Transverse colon (tissue), 4 donors: ENCODE measurements around the gene IER5. TPM values are rescaled to one million over a fixed set of nuclear protein-coding genes. Genes with fewer than 3 reads are reported as not detected.

Experiments used
- DNase-seq: peaks from one replicate; pipeline ENCODE4 v3.0.0-alpha.2; 2019
- H3K27ac ChIP-seq, 4 donors: fragments of 200-600 bp; sonication (generic); 2 replicates each; pipeline ENCODE4 v1.5.1; 2016 to 2018; ENCODE audit warnings: inconsistent platforms in 4 of 4
- H3K27me3 ChIP-seq: fragments of 200-600 bp; sonication (generic); 2 replicates; pipeline ENCODE4 v1.5.1; 2017; ENCODE audit warnings: inconsistent platforms
- H3K36me3 ChIP-seq, 4 donors: fragments of 200-600 bp; sonication (generic); 2 replicates each; pipeline ENCODE4 v1.5.1; 2017 to 2019; ENCODE audit warnings: inconsistent platforms in 4 of 4
- H3K4me1 ChIP-seq, 4 donors: fragments of 200-600 bp; sonication (generic); 2 replicates each; pipeline ENCODE4 v1.5.1; 2017 to 2020; ENCODE audit warnings: inconsistent platforms in 4 of 4
- H3K4me3 ChIP-seq, 4 donors: fragments of 200-600 bp; sonication (generic); 1 replicate in 1 of 4; 2 replicates in 3 of 4; pipeline versions ENCODE4 v1.5.1 to v1.6.1; 2017 to 2019; ENCODE audit warnings: inconsistent platforms in 4 of 4
- H3K9me3 ChIP-seq, 2 donors: fragments of 200-600 bp; sonication (generic); 2 replicates each; pipeline ENCODE4 v1.5.1; 2017 to 2019; ENCODE audit warnings: inconsistent platforms in 2 of 2
- CTCF ChIP-seq, 5 experiments: fragments of 200-600 bp in 3 of 5; fragments of 450-650 bp in 2 of 5; sonication (generic) in 3 of 5; IDR thresholded peaks; 1 replicate in 2 of 5; 2 replicates in 3 of 5; pipeline ENCODE4 v1.5.1; 2016 to 2017; ENCODE audit warnings: antibody characterized with exemption in 5 of 5, inconsistent platforms in 3 of 5, mild to moderate bottlenecking in 2 of 5, moderate library complexity in 1 of 5
- EP300 ChIP-seq: sonication (generic); formaldehyde crosslinking; IDR thresholded peaks from one replicate; pipeline ENCODE4 v1.6.1; 2017; ENCODE audit warnings: antibody characterized with exemption, low read depth
- POLR2A ChIP-seq: fragments of 450-650 bp; IDR thresholded peaks from one replicate; pipeline ENCODE4 v1.6.1; 2016; ENCODE audit warnings: antibody characterized with exemption, mild to moderate bottlenecking, moderate library complexity
- POLR2AphosphoS5 ChIP-seq, 3 donors: sonication (generic); formaldehyde crosslinking; IDR thresholded peaks; one replicate each; pipeline ENCODE4 v1.6.1; 2016; ENCODE audit warnings: antibody characterized with exemption in 3 of 3
- WGBS, 2 donors: methylation state at CpG; one replicate each; pipeline ENCODE4 v1.1.5; 2018; ENCODE audit warnings: low coverage in 1 of 2; 5-methylcytosine and 5-hydroxymethylcytosine counted together
- in situ Hi-C, 4 donors: fragments of 200-750 bp; cut with MboI; loops; one replicate each; pipeline versions ENCODE4 v1.15.0 to v1.15.1; 2017; ENCODE audit warnings: low sequenced_read_pairs in 3 of 4, low pct_ligation_motif_present in 1 of 4, low pct_unique_long_range_greater_than_20kb in 1 of 4
- intact Hi-C: fragments of 100-400 bp; cut with DNase I; formaldehyde crosslinking; loops from one replicate; pipeline ENCODE4 v1.15.1; 2023; ENCODE audit warnings: low total_unique reads
- total RNA-seq, 4 donors: library from RNA; depleted of rRNA; stranded (reverse); fragments of >200 nt; gene quantifications; one replicate each; pipeline ENCODE4 v1.1.0, GENCODE V29; 2016

IER5 gene
- total RNA-seq, 4 donors from 2014 or later = 12.1 to 40.3 (median 16.5) TPM

GRCh38 chr1:181073638-181074037, 14.9 kb upstream of the IER5 start:
- WGBS, 2 donors = 70 to 81% methylated on average over 5 to 10 of the region's 10 CpGs
- Histone ChIP-seq H3K27me3 (peaks cover 7% of the 10 kb centered on the region), H3K27ac (no peak overlapping the region), H3K4me1 (no peaks in the 10 kb centered on the region), H3K4me3 (no peak overlapping the region), H3K36me3 (no peaks in the 10 kb centered on the region), H3K9me3 (no peaks in the 10 kb centered on the region)
- TF ChIP-seq CTCF (IDR thresholded peaks at IDR 0.05) (no peak), EP300 (no peak), POLR2A (no peak), POLR2AphosphoS5 (IDR thresholded peaks at IDR 0.05) (no peak)
- in situ Hi-C loops (no loop called here), intact Hi-C loops (no loop called here)
- DNase-seq = no peak

- in situ Hi-C loops = no loop called here
- Histone ChIP-seq H3K36me3 (no peaks in the 10 kb centered on the region), H3K27me3 (peaks cover 7% of the 10 kb centered on the region), H3K4me1 (no peaks in the 10 kb centered on the region), H3K4me3 (no peak overlapping the region), H3K27ac (no peak overlapping the region), H3K9me3 (no peaks in the 10 kb centered on the region)
- 78 to 79% methylated on average over 3 to 5 of the region's 5 CpGs for WGBS, 2 donors
- intact Hi-C loops = no loop called here
- TF ChIP-seq EP300 = no peak
- TF ChIP-seq CTCF (IDR thresholded peaks at IDR 0.05) = no peak
- TF ChIP-seq POLR2A = no peak
- TF ChIP-seq POLR2AphosphoS5 (IDR thresholded peaks at IDR 0.05) = no peak
- no peak for DNase-seq
These were observed 12.6 kb upstream of the IER5 start for GRCh38 chr1:181075766-181076350.

GRCh38 chr1:181076852-181077251, 11.6 kb upstream of the IER5 start:
- Histone ChIP-seq H3K27ac (no peak overlapping the region), H3K36me3 (no peaks in the 10 kb centered on the region), H3K27me3 (peaks cover 7% of the 10 kb centered on the region), H3K9me3 (no peaks in the 10 kb centered on the region), H3K4me1 (no peaks in the 10 kb centered on the region), H3K4me3 (no peak overlapping the region)
- no peak for DNase-seq
- 61 to 79% methylated on average over 3 of the region's 3 CpGs for WGBS, 2 donors
- TF ChIP-seq EP300 = no peak
- TF ChIP-seq CTCF (IDR thresholded peaks at IDR 0.05) = no peak
- TF ChIP-seq POLR2A = no peak
- no peak for TF ChIP-seq POLR2AphosphoS5 (IDR thresholded peaks at IDR 0.05)
- intact Hi-C loops = no loop called here
- in situ Hi-C loops = no loop called here

GRCh38 chr1:181077576-181078242, 10.8 kb upstream of the IER5 start:
- no peaks in the 10 kb centered on the region for H3K36me3 ChIP-seq
- no peaks in the 10 kb centered on the region for H3K9me3 ChIP-seq
- WGBS, 2 donors = 80 to 85% methylated on average over 7 of the region's 7 CpGs
- H3K4me1 ChIP-seq = no peaks in the 10 kb centered on the region
- H3K27me3 ChIP-seq = peaks cover 7% of the 10 kb centered on the region
- TF ChIP-seq CTCF (IDR thresholded peaks at IDR 0.05) = no peak
- TF ChIP-seq POLR2AphosphoS5 (IDR thresholded peaks at IDR 0.05) = no peak
- TF ChIP-seq EP300 = no peak
- no peak for TF ChIP-seq POLR2A
- intact Hi-C loops (no loop called here), in situ Hi-C loops (no loop called here)
- DNase-seq = no peak
- H3K27ac ChIP-seq = no peak overlapping the region
- no peak overlapping the region for H3K4me3 ChIP-seq
